Erythroblast (primary cell): ENCODE data around the gene SOX8.

Experiments used
- GATA1 ChIP-seq: IDR thresholded peaks from 2 replicates; pipeline ENCODE4 v1.6.1; 2011; ENCODE audit warnings: low read depth, mild to moderate bottlenecking, control low read depth, low read length, moderate library complexity
- POLR2A ChIP-seq: IDR thresholded peaks from 2 replicates; pipeline ENCODE4 v1.6.1; 2011; ENCODE audit warnings: mild to moderate bottlenecking, low read length

DNA sequence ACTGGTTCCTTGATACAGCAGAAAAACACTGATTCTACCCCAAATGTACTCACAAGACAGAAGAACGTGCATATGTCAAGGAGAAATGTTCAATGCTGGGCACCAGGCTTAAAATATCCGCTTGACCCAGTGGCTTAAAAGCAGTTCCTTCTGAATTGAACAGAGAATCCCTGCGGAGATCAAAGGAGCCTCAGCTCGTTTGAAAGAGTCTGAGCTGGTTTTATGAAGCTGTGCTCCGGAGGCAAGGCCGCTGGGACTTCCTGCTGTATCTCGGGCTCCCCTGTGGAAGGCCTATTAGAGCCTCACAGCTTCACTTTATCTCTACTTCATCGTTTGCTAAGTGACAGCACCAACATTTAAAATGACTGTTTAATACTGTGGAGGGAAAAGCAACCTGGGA is 12.9 kb upstream of the SOX8 start:
- TF ChIP-seq POLR2A (no peak), GATA1 (no peak)
